Brain pericyte (primary cell): ENCODE data around the gene GPC4.
"Not testable (repeated sequence)": the region's sequence is repeated elsewhere in the genome, so short reads cannot be mapped to it uniquely, and the experiment has no call there.

Experiments used
- DNase-seq: peaks from one replicate; pipeline ENCODE4 v3.0.0-alpha.2; 2012; ENCODE audit warnings: low read depth, low spot score

Gene GPC4

DNA sequence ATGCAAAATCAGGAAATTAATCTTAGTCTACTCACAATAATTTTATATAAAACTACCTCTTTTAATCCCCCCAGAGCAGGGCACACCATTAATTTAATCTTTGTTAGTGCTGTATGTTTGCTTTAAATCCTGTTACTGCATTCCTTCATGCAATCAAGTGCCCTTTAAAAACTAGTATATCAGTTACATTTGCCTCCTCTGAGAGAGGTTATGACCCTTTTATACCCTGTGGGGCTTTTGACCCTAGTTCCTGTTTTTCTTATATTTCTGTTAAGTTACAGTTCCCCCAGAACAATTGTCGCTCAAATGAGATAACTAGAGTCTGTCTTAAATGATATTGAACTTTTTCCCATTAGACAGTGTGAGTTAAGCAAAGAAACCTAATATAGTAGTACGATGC is 46.2 kb downstream of the GPC4 start:
- DNase-seq = no peak

DNA sequence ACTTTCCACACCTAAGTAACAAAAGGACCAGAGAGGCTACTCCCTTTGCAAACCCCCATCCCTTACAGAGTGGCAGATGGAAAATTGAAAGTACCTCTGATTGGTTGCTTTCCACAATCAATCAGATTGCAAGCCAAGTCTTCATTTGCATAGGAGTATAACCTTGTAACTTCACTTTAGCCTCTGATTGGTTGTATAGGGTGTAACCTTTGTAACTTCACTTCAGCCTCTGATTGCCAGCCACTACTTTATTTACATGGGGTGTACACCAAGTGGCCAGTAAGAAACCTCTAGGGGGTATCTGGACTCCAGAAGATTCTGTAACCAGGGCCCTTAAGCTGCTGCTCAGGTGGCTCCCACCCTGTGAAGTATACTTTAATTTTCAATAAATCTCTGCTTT is 48.6 kb downstream of the GPC4 start:
- no peak for DNase-seq

GRCh38 chrX:133365871-133366611 is 49.2 kb downstream of the GPC4 start:
- no peak for DNase-seq

GRCh38 chrX:133364865-133365264 is 50.4 kb downstream of the GPC4 start:
- DNase-seq = no peak

DNA sequence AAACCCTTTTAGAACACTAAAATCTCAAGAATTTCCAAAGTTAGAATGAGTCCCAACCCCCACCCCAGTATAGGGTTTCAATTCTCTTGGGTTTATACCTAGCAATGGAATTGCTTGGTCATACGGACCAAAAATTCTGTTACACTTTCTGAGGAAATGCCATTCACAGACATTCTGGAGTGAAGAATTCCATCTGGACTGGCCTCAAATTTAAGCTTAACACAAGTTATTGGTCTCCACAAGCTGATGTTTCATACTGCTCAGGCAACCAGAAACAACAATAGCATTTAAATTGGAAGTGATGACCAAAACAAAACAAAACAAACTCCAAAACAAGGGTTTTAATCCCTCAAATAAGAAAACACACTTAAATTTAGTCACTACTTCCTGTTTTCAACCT is 51.1 kb downstream of the GPC4 start:
- no peak for DNase-seq

- DNase-seq = no peak
Observed at GRCh38 chrX:133362538-133362937, 52.8 kb downstream of the GPC4 start.

DNA sequence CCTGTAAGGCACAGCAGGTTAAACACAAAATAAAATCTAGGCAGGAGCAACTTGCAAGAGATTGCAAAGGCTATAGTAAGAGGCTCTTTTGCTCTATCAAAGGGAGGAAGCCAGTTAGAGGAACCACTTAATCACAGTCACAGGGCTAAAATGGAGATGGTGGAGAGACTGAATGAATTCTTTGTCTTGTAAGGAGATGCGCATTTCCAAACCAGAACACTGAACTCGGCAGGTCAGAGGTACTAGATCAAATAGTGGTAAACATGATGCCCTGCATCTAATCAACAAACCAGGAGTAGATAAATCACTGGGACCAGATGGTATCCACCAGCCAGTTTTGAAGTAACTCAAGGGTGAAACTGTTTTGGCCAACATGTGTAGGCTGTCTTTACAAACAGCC is 55.8 kb downstream of the GPC4 start:
- no peak for DNase-seq

- DNase-seq = no peak
Observed at GRCh38 chrX:133353233-133353632, 62.1 kb downstream of the GPC4 start.

DNA sequence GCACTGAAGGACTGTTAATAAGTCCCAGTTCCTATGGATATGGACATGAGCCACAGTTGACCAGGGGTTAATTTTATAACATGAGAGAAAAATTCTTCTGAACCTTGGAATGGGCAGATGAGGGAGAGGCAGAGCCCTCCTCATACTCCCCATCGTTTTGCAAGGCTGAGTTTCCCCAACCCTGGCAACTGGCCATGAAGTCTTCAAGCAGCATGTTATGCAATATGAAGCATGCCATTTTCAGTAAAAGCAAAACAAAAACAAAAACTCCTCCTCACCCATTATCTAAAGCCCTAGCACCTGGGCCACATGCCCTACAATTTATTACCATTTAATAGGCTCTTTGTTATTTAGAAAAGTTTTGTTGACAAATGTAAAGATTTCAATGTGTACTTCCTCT is 64.5 kb downstream of the GPC4 start:
- DNase-seq = no peak

GRCh38 chrX:133346026-133346425 is 69.3 kb downstream of the GPC4 start:
- DNase-seq = no peak

- DNase-seq = no peak
Observed at GRCh38 chrX:133339566-133339965, 75.7 kb downstream of the GPC4 start.

DNA sequence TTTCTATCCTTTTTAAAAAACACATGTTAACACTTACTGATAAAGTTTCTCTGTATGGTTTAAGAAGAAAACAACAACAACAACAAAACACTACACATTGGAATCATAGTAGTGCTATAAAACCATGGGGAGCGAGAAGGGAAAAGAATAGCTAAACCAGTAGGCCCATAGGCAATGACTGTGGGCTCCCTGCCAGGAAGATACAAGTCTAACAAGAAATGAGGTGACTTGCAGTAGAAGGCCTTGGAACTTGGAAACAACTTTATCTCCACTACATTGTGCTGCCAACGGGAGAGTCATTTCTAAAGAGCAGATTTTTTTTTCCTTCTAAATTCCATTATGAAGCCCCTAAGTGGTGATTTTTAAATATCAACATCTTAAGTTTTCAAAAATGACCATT is 78.0 kb downstream of the GPC4 start:
- no peak for DNase-seq

DNA sequence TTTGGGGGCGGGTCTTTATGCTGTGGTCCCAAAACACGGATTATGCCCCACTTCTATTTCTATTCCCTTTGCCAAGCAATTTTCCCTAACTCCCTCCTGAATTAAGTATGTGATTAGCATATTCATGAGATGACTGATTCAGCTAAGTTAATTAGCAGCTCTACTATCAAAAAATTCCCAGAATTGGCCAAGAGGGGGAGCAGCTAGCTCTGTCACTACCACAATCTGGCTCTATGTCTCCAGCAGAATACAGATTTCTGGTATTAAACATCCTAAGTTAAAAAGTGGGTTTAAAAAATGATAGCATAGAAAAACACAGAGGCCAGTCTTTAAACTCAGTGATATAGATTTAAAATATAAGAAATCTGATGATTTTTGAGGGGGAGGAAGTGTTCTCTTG is 80.3 kb downstream of the GPC4 start:
- no peak for DNase-seq

GRCh38 chrX:133333154-133333750 is 82.0 kb downstream of the GPC4 start:
- DNase-seq = no peak

DNA sequence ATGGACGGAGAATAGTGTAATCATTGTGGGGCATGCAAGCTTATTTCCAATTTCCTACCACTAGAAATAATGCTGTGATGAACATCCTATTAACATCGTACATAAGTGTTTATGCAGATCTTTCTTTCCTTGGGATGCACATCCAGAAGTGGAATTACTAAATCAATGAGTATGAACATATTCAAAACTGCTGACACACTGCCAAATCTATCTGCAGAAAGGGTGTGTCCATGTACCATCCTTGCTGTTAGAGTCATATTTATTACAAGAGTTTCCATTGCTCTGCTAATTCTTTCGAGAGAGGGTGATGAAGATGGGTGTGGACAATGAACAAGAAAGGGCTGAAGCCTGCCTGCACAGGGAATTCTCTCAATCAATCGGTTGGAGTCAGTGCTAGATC is 82.6 kb downstream of the GPC4 start:
- no peak for DNase-seq

DNA sequence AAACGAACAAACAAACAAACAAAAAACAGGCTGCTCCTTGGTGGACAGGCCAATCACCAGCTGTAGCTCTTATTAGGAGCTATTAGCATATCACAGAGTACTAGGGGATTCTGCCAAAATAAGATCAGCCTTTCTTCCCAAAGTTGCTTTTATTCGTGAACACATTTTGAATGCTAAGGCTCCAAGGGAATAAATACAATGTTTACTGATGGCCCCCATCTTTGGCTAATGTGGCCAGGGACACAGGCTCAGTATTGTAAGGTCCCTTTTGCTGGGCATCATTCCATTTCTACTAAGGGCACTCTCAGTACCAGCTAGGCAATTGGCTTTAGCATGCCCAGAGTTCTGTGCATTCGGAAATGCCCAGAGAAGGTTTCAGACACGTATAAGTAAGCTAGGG is 84.3 kb downstream of the GPC4 start:
- DNase-seq = no peak

DNA sequence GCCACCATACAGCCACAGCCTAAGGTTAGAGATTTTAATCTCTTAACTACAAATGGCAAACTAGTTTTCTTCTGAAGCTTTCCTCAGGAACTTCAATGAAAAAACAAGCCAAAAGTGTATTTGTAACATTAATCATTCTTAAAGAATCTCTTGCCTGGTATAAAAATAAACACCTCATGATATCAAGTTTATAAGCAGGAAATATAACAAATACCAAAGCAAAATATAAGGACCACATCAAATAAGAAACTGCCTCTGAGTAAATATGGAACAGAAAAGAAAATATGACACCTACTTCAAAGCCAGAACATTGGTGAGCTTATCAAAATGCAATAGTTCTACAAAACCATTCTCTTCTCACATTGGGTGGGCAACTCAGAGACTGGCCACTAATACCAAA is 89.9 kb downstream of the GPC4 start:
- DNase-seq = no peak

- no peak for DNase-seq
Observed at GRCh38 chrX:133323431-133323830, 91.9 kb downstream of the GPC4 start.

DNA sequence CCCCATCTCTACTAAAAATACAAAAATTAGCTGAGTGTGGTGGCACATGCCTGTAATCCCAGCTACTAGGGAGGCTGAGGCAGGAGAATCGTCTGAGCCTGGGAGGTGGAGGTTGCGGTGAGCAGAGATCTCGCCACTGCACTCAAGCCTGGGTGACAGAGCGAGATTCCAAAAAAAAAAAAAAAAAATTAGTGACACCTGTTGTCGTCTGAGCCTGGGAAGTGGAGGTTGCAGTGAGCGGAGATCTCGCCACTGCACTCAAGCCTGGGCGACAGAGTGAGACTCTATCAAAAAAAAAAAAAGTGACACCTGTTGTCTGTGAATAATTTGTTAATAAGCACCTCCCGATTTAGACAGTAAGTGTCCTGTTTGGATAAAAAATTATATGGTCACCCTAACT is 93.0 kb downstream of the GPC4 start:
- DNase-seq = not testable (repeated sequence)

GRCh38 chrX:133321451-133321850 is 93.8 kb downstream of the GPC4 start:
- no peak for DNase-seq

- DNase-seq = no peak
Observed at GRCh38 chrX:133314281-133314680, 101.0 kb downstream of the GPC4 start.

DNA sequence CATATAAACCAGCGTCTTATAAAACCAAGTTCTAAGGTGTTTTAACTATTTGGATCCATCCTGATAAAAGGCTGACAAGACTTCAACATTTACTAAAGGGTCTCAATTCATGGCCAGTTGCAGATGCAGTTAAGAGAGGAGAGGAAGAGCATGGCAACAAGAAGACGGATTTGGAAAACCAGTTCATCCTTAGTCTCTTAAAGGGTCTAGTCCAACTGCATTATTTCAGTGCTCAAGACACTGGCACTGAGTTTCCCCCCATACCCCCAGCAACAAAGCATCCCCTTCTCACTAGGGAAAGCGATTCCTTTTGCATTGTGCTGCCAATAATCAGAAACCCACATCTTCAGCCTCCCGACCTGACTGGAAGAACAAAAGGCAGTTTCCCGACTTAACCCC is 106.8 kb downstream of the GPC4 start:
- DNase-seq = no peak

DNA sequence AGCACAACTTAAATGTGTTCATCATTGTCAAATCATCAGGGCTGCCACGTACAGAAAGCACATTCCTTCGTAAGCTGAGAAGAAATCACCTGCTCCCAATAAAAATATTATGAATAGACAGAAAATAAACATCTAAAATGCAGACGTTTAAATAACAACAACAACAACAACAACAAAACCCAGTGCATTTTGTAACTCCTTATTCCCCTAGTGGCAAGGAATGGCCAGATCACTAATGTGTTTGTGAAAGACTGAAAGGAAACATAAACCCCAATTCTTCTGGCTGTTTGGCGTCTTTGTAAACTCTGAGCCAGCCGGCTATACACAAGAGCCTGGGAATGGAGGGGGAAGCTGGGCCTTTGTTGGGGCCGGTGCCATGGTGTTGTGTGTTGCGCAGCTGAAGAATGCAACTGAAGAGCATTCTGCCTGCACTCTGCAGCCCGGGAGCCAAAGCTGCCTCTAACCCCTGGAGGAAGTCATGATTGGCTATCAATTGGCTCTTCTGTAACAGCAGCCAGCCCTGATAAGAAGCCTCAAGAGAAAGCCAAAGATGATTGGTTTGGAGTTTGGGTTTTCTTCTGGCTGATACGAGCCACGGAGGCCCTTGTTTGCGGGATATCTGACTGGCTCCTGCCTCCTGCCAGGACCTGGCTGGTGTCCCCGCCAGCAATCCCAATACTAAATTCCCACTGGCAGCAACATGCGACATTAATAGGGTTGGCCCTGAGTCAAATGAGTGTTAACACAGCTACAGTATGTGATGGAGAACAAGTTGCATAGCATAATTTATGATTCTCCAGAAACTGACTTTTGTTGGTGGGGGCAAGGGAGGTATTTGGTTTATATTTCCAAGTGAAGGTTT is 107.4 kb downstream of the GPC4 start:
- DNase-seq = no peak
